Left renal cortex interstitium (tissue), 4 donors: Measurements from ENCODE around the gene SETD7. TPM values are rescaled to one million over a fixed set of nuclear protein-coding genes. Genes with fewer than 3 reads are reported as not detected.

Source experiments
- polyA plus RNA-seq, 4 donors: library from polyadenylated mRNA; unstranded; fragments of 120-200 nt; gene quantifications; one replicate each; pipeline ENCODE4 v1.2.1, GENCODE V29; 2013; ENCODE audit not compliant: insufficient read length in 4 of 4

The SETD7 gene
- polyA plus RNA-seq, 4 donors = 12.6 to 13.1 (median 12.7) TPM

Other genes with a start within 250 kb of the SETD7 start
- gene RAB33B, start 102.1 kb downstream of the SETD7 start, polyA plus RNA-seq = 10 to 100 TPM; 10.1 to 13.0 (median 11.4) TPM
- gene MGST2, start 109.6 kb upstream of the SETD7 start, polyA plus RNA-seq = 10 to 100 TPM; 51.4 to 59.5 (median 55.9) TPM